ENCODE data around the gene GAS7. TPM values are rescaled to one million over a fixed set of nuclear protein-coding genes. Genes with fewer than 3 reads are reported as not detected.
A peak's percentile ranks its signal among the peaks of the same experiment; 100 is the strongest.
"Not testable (repeated sequence)": the region's sequence is repeated elsewhere in the genome, so short reads cannot be mapped to it uniquely, and the experiment has no call there.

Gene GAS7
- total RNA-seq, 2 donors from 2014 or later, result 8.0 to 20.1 TPM

- H3K27ac ChIP-seq, result no peak overlapping the region
- intact Hi-C loops (cut with DNase I), result no loop called here
- DNase-seq (no peak), ATAC-seq (no peak)
- H3K4me1 ChIP-seq, result no peaks in the 10 kb centered on the region
- TF ChIP-seq CTCF (IDR thresholded peaks at IDR 0.05) (no peak), POLR2A (IDR thresholded peaks at IDR 0.05) (no peak)
- no peaks in the 10 kb centered on the region for H3K27me3 ChIP-seq
- 82 to 92% methylated on average over 6 of the region's 6 CpGs for WGBS, 2 donors
- no peaks in the 10 kb centered on the region for H3K36me3 ChIP-seq (replicated peaks in 1 of 2; ENCODE audit: insufficient read depth in 1 of 2, low read depth in 2 of 2)
- H3K4me3 ChIP-seq, result no peak overlapping the region
- H3K9me3 ChIP-seq, result no peaks in the 10 kb centered on the region
Measured at GRCh38 chr17:10025224-10025623, 173.2 kb downstream of the GAS7 start.

- no peak for DNase-seq
- no peak for ATAC-seq
- WGBS, 2 donors, result 69 to 85% methylated on average over 13 of the region's 13 CpGs
- no peaks in the 10 kb centered on the region for H3K36me3 ChIP-seq (replicated peaks in 1 of 2; ENCODE audit: insufficient read depth in 1 of 2, low read depth in 2 of 2)
- no peaks in the 10 kb centered on the region for H3K27me3 ChIP-seq
- intact Hi-C loops (cut with DNase I), result no loop called here
- H3K27ac ChIP-seq, result no peak overlapping the region
- H3K4me1 ChIP-seq, result no peaks in the 10 kb centered on the region
- TF ChIP-seq POLR2A (IDR thresholded peaks at IDR 0.05) (no peak), CTCF (IDR thresholded peaks at IDR 0.05) (no peak)
- H3K9me3 ChIP-seq, result no peaks in the 10 kb centered on the region
- H3K4me3 ChIP-seq, result no peak overlapping the region
Measured at GRCh38 chr17:10022416-10022815, 176.0 kb downstream of the GAS7 start.

GRCh38 chr17:10021272-10021984 lies 177.0 kb downstream of the GAS7 start:
- intact Hi-C loops (cut with DNase I), result no loop called here
- peak; percentile 42 for ATAC-seq
- Histone ChIP-seq H3K9me3 (no peaks in the 10 kb centered on the region), H3K27ac (no peak overlapping the region), H3K36me3 (replicated peaks in 1 of 2; ENCODE audit: insufficient read depth in 1 of 2, low read depth in 2 of 2) (no peaks in the 10 kb centered on the region), H3K4me3 (no peak overlapping the region), H3K27me3 (no peaks in the 10 kb centered on the region), H3K4me1 (no peaks in the 10 kb centered on the region)
- 28 to 32% methylated on average over 21 of the region's 21 CpGs for WGBS, 2 donors
- DNase-seq, result peak in 3 of 4 donors; percentile 19 to 61 (median 30)
- TF ChIP-seq CTCF (IDR thresholded peaks at IDR 0.05) (no peak), POLR2A (IDR thresholded peaks at IDR 0.05) (no peak)

- Histone ChIP-seq H3K27me3 (no peaks in the 10 kb centered on the region), H3K36me3 (replicated peaks in 1 of 2; ENCODE audit: insufficient read depth in 1 of 2, low read depth in 2 of 2) (no peaks in the 10 kb centered on the region), H3K27ac (no peak overlapping the region), H3K4me3 (no peak overlapping the region), H3K9me3 (no peaks in the 10 kb centered on the region), H3K4me1 (no peaks in the 10 kb centered on the region)
- no peak for ATAC-seq
- no peak for TF ChIP-seq POLR2A (IDR thresholded peaks at IDR 0.05)
- TF ChIP-seq CTCF (IDR thresholded peaks at IDR 0.05), result no peak
- 51 to 58% methylated on average over 9 of the region's 9 CpGs for WGBS, 2 donors
- intact Hi-C loops (cut with DNase I), result no loop called here
- peak in 1 of 4 donors; percentile 27 for DNase-seq
Measured at GRCh38 chr17:10019941-10020451, 178.4 kb downstream of the GAS7 start.

- peak overlapping the region in 1 of 4 donors; percentile 25 for H3K27ac ChIP-seq
- WGBS, 2 donors, result 37 to 48% methylated on average over 5 to 7 of the region's 7 CpGs
- no peak for ATAC-seq
Measured at GRCh38 chr17:10018461-10018891, 179.9 kb downstream of the GAS7 start.

GRCh38 chr17:10016958-10017570 lies 181.3 kb downstream of the GAS7 start:
- 76 to 87% methylated on average over 14 of the region's 14 CpGs for WGBS, 2 donors
- H3K36me3 ChIP-seq (replicated peaks in 1 of 2; ENCODE audit: insufficient read depth in 1 of 2, low read depth in 2 of 2); H3K27ac ChIP-seq; intact Hi-C loops (cut with DNase I); H3K4me1 ChIP-seq; ATAC-seq; H3K9me3 ChIP-seq; H3K4me3 ChIP-seq; DNase-seq; H3K27me3 ChIP-seq: not testable (repeated sequence)

More at GRCh38 chr17:10018461-10018891, 179.9 kb downstream of the GAS7 start:
- Histone ChIP-seq H3K4me1 (no peaks in the 10 kb centered on the region), H3K9me3 (no peaks in the 10 kb centered on the region), H3K4me3 (no peak overlapping the region), H3K36me3 (replicated peaks in 1 of 2; ENCODE audit: insufficient read depth in 1 of 2, low read depth in 2 of 2) (no peaks in the 10 kb centered on the region), H3K27me3 (no peaks in the 10 kb centered on the region)
- DNase-seq, result peak in 1 of 4 donors; percentile 32
- no peak for TF ChIP-seq POLR2A (IDR thresholded peaks at IDR 0.05)
- no peak for TF ChIP-seq CTCF (IDR thresholded peaks at IDR 0.05)
- intact Hi-C loops (cut with DNase I), result no loop called here
